PC-3 (cell line): Measurements from ENCODE around the gene CDKL5. TPM values are rescaled to one million over a fixed set of nuclear protein-coding genes. Genes with fewer than 3 reads are reported as not detected.

Source experiments
- ATAC-seq: fragments of 200-7000 bp; cut with Tn5 transposase; 2 replicates; pipeline ENCODE4 v1.9.1; 2020; ENCODE audit warnings: mild to moderate bottlenecking, moderate library complexity
- BruUV-seq: library from RNA; stranded (reverse); fragments of 400-500 nt; replicated peaks from 2 replicates; lab custom pipeline; 2021; lab: Mats Ljungman, UMichigan
- CTCF ChIA-PET: fragments of 300-600 bp; sonication (Branson Sonifier 250); formaldehyde crosslinking; loops from one replicate; lab custom pipeline; 2022; ENCODE audit warnings: antibody characterized with exemption; lab: Charles Lee
- POLR2A ChIA-PET: fragments of 300-600 bp; sonication (Branson Sonifier 250); formaldehyde crosslinking; loops from one replicate; lab custom pipeline; 2022; ENCODE audit warnings: antibody characterized with exemption; ENCODE audit not compliant: unreplicated experiment; lab: Charles Lee
- DNase-seq: peaks from one replicate; pipeline ENCODE4 v3.0.0-alpha.2; 2015
- H2AFZ ChIP-seq: fragments of 300-600 bp; sonication (generic); 2 replicates; pipeline ENCODE4 v1.6.0; 2016; ENCODE audit warnings: antibody characterized with exemption, low read length
- H3F3A ChIP-seq: fragments of 300-600 bp; sonication (generic); one replicate; pipeline ENCODE4 v1.6.0; 2017; ENCODE audit warnings: antibody characterized with exemption, low read length, control low read depth, mild to moderate bottlenecking; ENCODE audit not compliant: unreplicated experiment
- H3K27ac ChIP-seq: fragments of 300-600 bp; sonication (generic); 2 replicates; pipeline ENCODE4 v1.5.1; 2016; ENCODE audit warnings: mild to moderate bottlenecking, low read length
- H3K27me3 ChIP-seq: fragments of 300-600 bp; sonication (generic); 2 replicates; pipeline ENCODE4 v1.6.1; 2016; ENCODE audit warnings: low read length, mixed read lengths
- H3K36me3 ChIP-seq: fragments of 300-600 bp; sonication (generic); 2 replicates; pipeline ENCODE4 v1.6.1; 2016; ENCODE audit warnings: low read depth, mixed run types, low read length, mixed read lengths
- H3K4me1 ChIP-seq: fragments of 300-600 bp; sonication (generic); 2 replicates; pipeline ENCODE4 v1.5.1; 2016; ENCODE audit warnings: low read length; ENCODE audit not compliant: insufficient read depth
- H3K4me2 ChIP-seq: fragments of 300-600 bp; sonication (generic); 2 replicates; pipeline ENCODE4 v1.6.0; 2016; ENCODE audit warnings: low read length
- H3K4me3 ChIP-seq: fragments of 300-600 bp; sonication (generic); 2 replicates; pipeline ENCODE4 v1.5.1; 2016; ENCODE audit warnings: mild to moderate bottlenecking, low read length, mixed read lengths
- H3K79me2 ChIP-seq: fragments of 300-600 bp; sonication (generic); 2 replicates; pipeline ENCODE4 v1.6.1; 2017; ENCODE audit warnings: low read length, mixed read lengths
- H3K9ac ChIP-seq: fragments of 300-600 bp; sonication (generic); 2 replicates; pipeline ENCODE4 v1.6.0; 2016; ENCODE audit warnings: mild to moderate bottlenecking, low read length
- H3K9me2 ChIP-seq: fragments of 300-600 bp; sonication (generic); replicated peaks from 2 replicates; pipeline ENCODE4 v1.6.1; 2016; ENCODE audit warnings: mixed run types, low read length, mixed read lengths
- H3K9me3 ChIP-seq: fragments of 300-600 bp; sonication (generic); 2 replicates; pipeline ENCODE4 v1.6.1; 2016; ENCODE audit warnings: low read length, mixed read lengths
- H4K20me1 ChIP-seq: fragments of 300-600 bp; sonication (generic); 2 replicates; pipeline ENCODE4 v1.6.1; 2016; ENCODE audit warnings: low read length, mixed read lengths
- EZH2 ChIP-seq: fragments of 300-600 bp; sonication (generic); IDR thresholded peaks from one replicate; pipeline ENCODE4 v1.6.1; 2017; ENCODE audit warnings: antibody characterized with exemption, mild to moderate bottlenecking, low read length; ENCODE audit not compliant: unreplicated experiment
- EZH2phosphoT487 ChIP-seq: fragments of 300-600 bp; sonication (generic); IDR thresholded peaks from 2 replicates; pipeline ENCODE4 v1.6.1; 2018; ENCODE audit warnings: mild to moderate bottlenecking, antibody characterized with exemption, low read length, borderline replicate concordance
- intact Hi-C: fragments of 100-400 bp; cut with micrococcal nuclease; formaldehyde crosslinking; loops from 2 replicates; pipeline ENCODE4 v1.9.0; 2023
- total RNA-seq: library from RNA; depleted of rRNA; stranded (reverse); fragments of >200 nt; gene quantifications from 2 replicates; pipeline ENCODE4 v1.2.3, GENCODE V29; 2014
- TF ChIP-seq, protein P1 (sequence below): fragments of 300-600 bp; sonication (generic); conservative IDR thresholded peaks from 2 replicates; pipeline ENCODE4 v1.5.1; 2017; ENCODE audit warnings: antibody characterized with exemption, low read depth, mild to moderate bottlenecking, low read length

CDKL5 gene
- total RNA-seq, 1 experiment from 2014 or later, result 2.9 TPM

DNA sequence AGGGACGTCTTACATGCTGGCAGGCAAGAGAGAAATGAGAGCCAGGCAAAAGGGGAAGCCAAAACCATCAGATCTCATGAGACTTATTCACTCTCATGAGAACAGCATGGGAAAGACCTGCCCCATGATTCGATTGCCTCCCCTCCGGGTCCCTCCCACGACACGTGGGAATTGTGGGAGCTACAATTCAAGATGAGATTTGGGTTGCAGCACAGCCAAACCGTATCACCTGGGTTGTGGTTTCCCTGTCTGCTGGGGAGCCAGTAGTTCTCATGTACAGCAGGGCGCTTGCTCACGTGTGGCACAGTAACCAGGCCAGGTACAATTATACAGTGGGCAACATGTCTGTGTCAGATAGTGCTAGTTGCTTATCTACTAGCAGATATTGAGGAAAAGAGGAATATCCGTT lies 257.6 kb downstream of the CDKL5 start:
- H2AFZ ChIP-seq, result no peak overlapping the region
- no peaks in the 10 kb centered on the region for H3K4me1 ChIP-seq
- ChIA-PET CTCF (no interaction called here), POLR2A (no interaction called here)
- no peaks in the 10 kb centered on the region for H3K36me3 ChIP-seq
- no peaks in the 10 kb centered on the region for H3K79me2 ChIP-seq
- H3F3A ChIP-seq, result no peaks in the 10 kb centered on the region
- no TSS peak for BruUV-seq
- no peaks in the 10 kb centered on the region for H3K27me3 ChIP-seq
- TF ChIP-seq EZH2phosphoT487 (no peak), EZH2 (no peak)
- TF ChIP-seq, protein P1, sequence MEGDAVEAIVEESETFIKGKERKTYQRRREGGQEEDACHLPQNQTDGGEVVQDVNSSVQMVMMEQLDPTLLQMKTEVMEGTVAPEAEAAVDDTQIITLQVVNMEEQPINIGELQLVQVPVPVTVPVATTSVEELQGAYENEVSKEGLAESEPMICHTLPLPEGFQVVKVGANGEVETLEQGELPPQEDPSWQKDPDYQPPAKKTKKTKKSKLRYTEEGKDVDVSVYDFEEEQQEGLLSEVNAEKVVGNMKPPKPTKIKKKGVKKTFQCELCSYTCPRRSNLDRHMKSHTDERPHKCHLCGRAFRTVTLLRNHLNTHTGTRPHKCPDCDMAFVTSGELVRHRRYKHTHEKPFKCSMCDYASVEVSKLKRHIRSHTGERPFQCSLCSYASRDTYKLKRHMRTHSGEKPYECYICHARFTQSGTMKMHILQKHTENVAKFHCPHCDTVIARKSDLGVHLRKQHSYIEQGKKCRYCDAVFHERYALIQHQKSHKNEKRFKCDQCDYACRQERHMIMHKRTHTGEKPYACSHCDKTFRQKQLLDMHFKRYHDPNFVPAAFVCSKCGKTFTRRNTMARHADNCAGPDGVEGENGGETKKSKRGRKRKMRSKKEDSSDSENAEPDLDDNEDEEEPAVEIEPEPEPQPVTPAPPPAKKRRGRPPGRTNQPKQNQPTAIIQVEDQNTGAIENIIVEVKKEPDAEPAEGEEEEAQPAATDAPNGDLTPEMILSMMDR, result no peak
- H3K9me3 ChIP-seq, result no peaks in the 10 kb centered on the region
- H3K9me2 ChIP-seq, result no peaks in the 10 kb centered on the region
- no peak for DNase-seq
- H4K20me1 ChIP-seq, result no peaks in the 10 kb centered on the region
- H3K4me3 ChIP-seq, result no peak overlapping the region
- no peak overlapping the region for H3K27ac ChIP-seq
- no peak for ATAC-seq
- H3K4me2 ChIP-seq, result no peak overlapping the region
- no peak overlapping the region for H3K9ac ChIP-seq
- intact Hi-C loops, result no loop called here

DNA sequence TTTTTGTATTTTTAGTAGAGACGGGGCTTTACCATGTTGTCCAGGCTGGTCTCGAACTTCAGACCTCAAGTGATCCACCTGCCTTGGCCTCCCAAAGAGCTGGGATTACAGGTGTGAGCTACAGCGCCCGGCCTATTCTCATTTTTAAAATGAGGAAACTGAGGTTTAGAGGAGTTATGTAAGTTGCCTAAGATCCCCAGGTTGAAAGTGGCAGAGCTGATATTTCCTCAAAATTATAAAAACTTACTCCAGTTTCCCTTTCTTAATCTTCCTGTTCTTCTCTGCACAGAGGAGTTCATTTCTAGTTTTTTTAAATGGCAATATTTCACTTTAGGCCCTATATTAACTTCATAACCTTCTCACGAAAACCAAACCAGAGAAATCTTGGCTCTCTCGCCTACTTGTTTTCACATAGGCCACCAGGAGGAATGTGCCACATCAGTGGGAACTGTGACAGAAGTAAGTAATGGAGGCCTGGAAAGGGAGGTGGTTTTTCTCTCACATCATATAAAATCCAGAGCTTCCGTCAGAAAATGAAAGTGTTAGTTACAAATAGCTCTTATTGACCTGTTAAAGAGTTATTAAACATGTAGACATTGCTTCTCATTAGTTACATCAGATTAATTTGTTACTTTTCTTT lies 262.6 kb downstream of the CDKL5 start:
- no peak overlapping the region for H3K4me2 ChIP-seq
- TF ChIP-seq EZH2phosphoT487 (no peak), EZH2 (no peak)
- TF ChIP-seq, protein P1, result no peak
- H3K27ac ChIP-seq, result no peak overlapping the region
- ATAC-seq (no peak), DNase-seq (no peak)
- BruUV-seq, result no TSS peak
- H3K9ac ChIP-seq, result no peak overlapping the region
- H3K9me3 ChIP-seq, result no peaks in the 10 kb centered on the region
- POLR2A ChIA-PET, result no interaction called here
- H3K27me3 ChIP-seq, result no peaks in the 10 kb centered on the region
- H3K4me1 ChIP-seq, result no peaks in the 10 kb centered on the region
- no peak overlapping the region for H2AFZ ChIP-seq
- H4K20me1 ChIP-seq, result no peaks in the 10 kb centered on the region
- H3K4me3 ChIP-seq, result no peak overlapping the region
- no peaks in the 10 kb centered on the region for H3K79me2 ChIP-seq
- H3K9me2 ChIP-seq, result no peaks in the 10 kb centered on the region
- H3K36me3 ChIP-seq, result no peaks in the 10 kb centered on the region
- intact Hi-C loops, result no loop called here
- CTCF ChIA-PET, result no interaction called here
- no peaks in the 10 kb centered on the region for H3F3A ChIP-seq

DNA sequence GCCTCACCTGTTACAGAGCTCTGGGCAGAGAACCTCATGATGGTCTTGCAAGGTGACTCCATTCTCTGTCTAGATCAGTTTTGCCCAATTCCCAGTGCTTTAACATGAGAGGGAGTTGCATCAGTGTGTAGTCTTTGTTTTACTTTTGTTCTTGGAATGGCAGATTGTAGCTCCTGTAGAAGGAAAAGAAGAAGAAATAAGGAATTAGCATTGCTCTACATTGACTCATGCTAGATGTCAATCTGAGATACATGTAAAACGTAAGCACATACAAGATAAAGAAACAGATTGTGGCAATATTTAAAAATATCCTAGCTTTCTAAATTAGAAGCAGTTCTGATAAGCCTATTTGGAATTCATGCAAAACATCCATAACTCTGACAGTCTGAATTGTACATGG lies 266.0 kb downstream of the CDKL5 start:
- no peak overlapping the region for H2AFZ ChIP-seq
- no peaks in the 10 kb centered on the region for H4K20me1 ChIP-seq
- TF ChIP-seq EZH2phosphoT487 (no peak), EZH2 (no peak)
- TF ChIP-seq, protein P1, result no peak
- H3K27me3 ChIP-seq, result no peaks in the 10 kb centered on the region
- ChIA-PET POLR2A (no interaction called here), CTCF (interaction anchor here (0.6 kb wide), 1 partner anchor 247 kb away, joined by 3 read pairs; no protein-coding TSS in a partner anchor)
- no peaks in the 10 kb centered on the region for H3K79me2 ChIP-seq
- no peak overlapping the region for H3K4me3 ChIP-seq
- H3K36me3 ChIP-seq, result no peaks in the 10 kb centered on the region
- no peak overlapping the region for H3K27ac ChIP-seq
- ATAC-seq (no peak), DNase-seq (no peak)
- no peaks in the 10 kb centered on the region for H3K9me2 ChIP-seq
- no TSS peak for BruUV-seq
- intact Hi-C loops, result no loop called here
- no peaks in the 10 kb centered on the region for H3K4me1 ChIP-seq
- no peak overlapping the region for H3K9ac ChIP-seq
- H3K4me2 ChIP-seq, result no peak overlapping the region
- no peaks in the 10 kb centered on the region for H3K9me3 ChIP-seq
- no peaks in the 10 kb centered on the region for H3F3A ChIP-seq
